Nephron progenitor cell (in vitro differentiated cells): ENCODE results near the gene CAPN13.

Experiments
- DNase-seq: peaks from one replicate; pipeline ENCODE4 v3.0.0; 2021
- H3K27ac Mint-ChIP-seq: 2 replicates; pipeline ENCODE4 v1.8.0; 2021; ENCODE audit warnings: mild to moderate bottlenecking, moderate library complexity, mixed read lengths
- H3K27me3 Mint-ChIP-seq: 2 replicates; pipeline ENCODE4 v1.8.0; 2021; ENCODE audit warnings: mild to moderate bottlenecking, low read depth, mixed read lengths; ENCODE audit not compliant: poor library complexity
- H3K36me3 Mint-ChIP-seq: 2 replicates; pipeline ENCODE4 v1.8.0; 2021; ENCODE audit warnings: low read depth, mixed read lengths
- H3K4me1 Mint-ChIP-seq: 2 replicates; pipeline ENCODE4 v1.8.0; 2021; ENCODE audit warnings: mixed read lengths
- H3K4me3 Mint-ChIP-seq: 2 replicates; pipeline ENCODE4 v1.8.0; 2021; ENCODE audit warnings: mild to moderate bottlenecking, moderate library complexity, mixed read lengths
- H3K9me3 Mint-ChIP-seq: 2 replicates; pipeline ENCODE4 v1.8.0; 2021; ENCODE audit warnings: mild to moderate bottlenecking, moderate library complexity, mixed read lengths
- CTCF ChIP-seq: fragments of 200-600 bp; sonication (generic); IDR thresholded peaks from 2 replicates; pipeline ENCODE4 v1.5.0; 2021; ENCODE audit warnings: antibody characterized with exemption

Gene CAPN13

GRCh38 chr2:30710461-30710860, 96.8 kb downstream of the CAPN13 start:
- H3K36me3 Mint-ChIP-seq, result no peaks in the 10 kb centered on the region
- no peak overlapping the region for H3K27ac Mint-ChIP-seq
- peaks cover 8% of the 10 kb centered on the region for H3K9me3 Mint-ChIP-seq

GRCh38 chr2:30710016-30710415, 97.2 kb downstream of the CAPN13 start:
- Mint-ChIP-seq H3K36me3 (no peaks in the 10 kb centered on the region), H3K27me3 (no peaks in the 10 kb centered on the region), H3K4me1 (no peaks in the 10 kb centered on the region), H3K27ac (no peak overlapping the region), H3K9me3 (peaks cover 8% of the 10 kb centered on the region), H3K4me3 (no peak overlapping the region)
- no peak for TF ChIP-seq CTCF
- DNase-seq, result no peak

More at GRCh38 chr2:30710461-30710860, 96.8 kb downstream of the CAPN13 start:
- no peak for TF ChIP-seq CTCF
- Mint-ChIP-seq H3K4me3 (no peak overlapping the region), H3K4me1 (no peaks in the 10 kb centered on the region), H3K27me3 (no peaks in the 10 kb centered on the region)
- no peak for DNase-seq

GRCh38 chr2:30709516-30709915, 97.7 kb downstream of the CAPN13 start:
- H3K9me3 Mint-ChIP-seq, result peaks cover 8% of the 10 kb centered on the region
- no peak overlapping the region for H3K27ac Mint-ChIP-seq
- DNase-seq, result no peak
- H3K4me3 Mint-ChIP-seq, result no peak overlapping the region
- no peak for TF ChIP-seq CTCF
- no peaks in the 10 kb centered on the region for H3K4me1 Mint-ChIP-seq
- no peaks in the 10 kb centered on the region for H3K27me3 Mint-ChIP-seq
- no peaks in the 10 kb centered on the region for H3K36me3 Mint-ChIP-seq

GRCh38 chr2:30708491-30709290, 98.6 kb downstream of the CAPN13 start:
- no peak for DNase-seq
- Mint-ChIP-seq H3K27me3 (no peaks in the 10 kb centered on the region), H3K36me3 (no peaks in the 10 kb centered on the region), H3K4me1 (no peaks in the 10 kb centered on the region), H3K4me3 (no peak overlapping the region), H3K27ac (no peak overlapping the region), H3K9me3 (peaks cover 13% of the 10 kb centered on the region)
- TF ChIP-seq CTCF, result no peak

GRCh38 chr2:30707304-30707903, 99.8 kb downstream of the CAPN13 start:
- H3K9me3 Mint-ChIP-seq, result peaks cover 26% of the 10 kb centered on the region
- no peak overlapping the region for H3K27ac Mint-ChIP-seq
- peaks cover 2% of the 10 kb centered on the region for H3K36me3 Mint-ChIP-seq
- peaks cover 3% of the 10 kb centered on the region for H3K27me3 Mint-ChIP-seq
- no peak overlapping the region for H3K4me3 Mint-ChIP-seq
- DNase-seq, result no peak
- H3K4me1 Mint-ChIP-seq, result no peaks in the 10 kb centered on the region
- TF ChIP-seq CTCF, result no peak
